GF-D8 (cell line): Measurements from ENCODE around the gene SLC25A21.
A peak's percentile ranks its signal among the peaks of the same experiment; 100 is the strongest.
"Not testable (repeated sequence)": the region's sequence is repeated elsewhere in the genome, so short reads cannot be mapped to it uniquely, and the experiment has no call there.

Experiments
- DNase-seq: peaks from one replicate; lab custom pipeline; 2025; lab: John Stamatoyannopoulos, UW

The SLC25A21 gene

GRCh38 chr14:37186865-37187264 lies 14.5 kb upstream of the SLC25A21 start:
- no peak for DNase-seq

DNA sequence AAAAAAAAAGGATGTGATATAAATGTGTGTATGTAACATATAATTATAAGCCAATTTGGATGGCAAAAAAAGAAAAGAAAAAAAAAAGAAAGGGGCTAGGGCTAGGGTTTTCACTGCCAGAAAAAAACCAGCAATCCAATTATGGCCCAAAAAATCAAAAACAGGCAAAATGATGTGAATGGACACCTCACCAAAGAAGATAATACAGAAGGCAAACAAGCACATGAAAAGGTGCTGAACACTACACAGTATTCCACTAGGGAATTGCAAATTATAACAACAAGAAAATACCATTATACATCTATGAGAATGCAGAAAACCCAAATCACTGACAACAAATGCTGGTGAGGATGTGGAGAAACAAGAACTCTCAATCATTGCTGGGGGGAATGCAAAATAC lies 13.3 kb upstream of the SLC25A21 start:
- no peak for DNase-seq

- not testable (repeated sequence) for DNase-seq
Observed at GRCh38 chr14:37184520-37184919, 12.1 kb upstream of the SLC25A21 start.

DNA sequence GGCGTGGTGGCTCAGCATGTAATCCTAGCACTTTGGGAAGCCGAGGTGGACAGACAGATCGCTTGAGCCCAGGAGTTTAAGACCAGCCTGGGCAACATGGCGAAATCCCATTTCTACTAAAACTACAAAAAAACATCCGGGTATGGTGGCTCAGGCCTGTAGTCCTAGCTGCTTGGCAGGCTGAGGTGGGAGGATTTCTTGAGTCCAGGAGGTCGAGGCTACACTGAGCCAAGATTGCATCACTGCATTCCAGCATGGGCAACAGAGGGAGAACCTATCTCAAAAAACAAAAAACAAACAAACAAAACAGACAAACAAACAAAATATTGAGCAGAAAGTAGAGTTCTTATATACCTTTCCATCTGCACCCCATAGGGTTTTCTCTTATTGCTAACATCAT lies 9.0 kb upstream of the SLC25A21 start:
- DNase-seq, result no peak

DNA sequence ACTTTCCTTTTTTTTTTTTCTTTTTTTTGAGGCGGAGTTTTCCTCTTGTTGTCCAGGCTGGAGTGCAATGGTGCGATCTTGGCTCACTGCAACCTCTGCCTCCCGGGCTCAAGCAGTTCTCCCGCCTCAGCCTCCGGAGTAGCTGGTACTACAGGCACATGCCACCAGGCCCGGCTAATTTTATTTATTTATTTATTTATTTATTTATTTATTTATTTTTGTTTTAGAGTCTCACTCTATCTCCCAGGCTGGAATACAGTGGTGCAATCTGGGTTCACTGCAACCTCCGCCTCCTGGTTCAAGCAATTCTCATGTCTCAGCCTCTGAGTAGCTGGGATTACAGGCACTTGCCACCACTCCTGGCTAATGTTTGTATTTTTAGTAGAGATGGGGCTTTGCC lies 8.5 kb upstream of the SLC25A21 start:
- DNase-seq, result not testable (repeated sequence)

DNA sequence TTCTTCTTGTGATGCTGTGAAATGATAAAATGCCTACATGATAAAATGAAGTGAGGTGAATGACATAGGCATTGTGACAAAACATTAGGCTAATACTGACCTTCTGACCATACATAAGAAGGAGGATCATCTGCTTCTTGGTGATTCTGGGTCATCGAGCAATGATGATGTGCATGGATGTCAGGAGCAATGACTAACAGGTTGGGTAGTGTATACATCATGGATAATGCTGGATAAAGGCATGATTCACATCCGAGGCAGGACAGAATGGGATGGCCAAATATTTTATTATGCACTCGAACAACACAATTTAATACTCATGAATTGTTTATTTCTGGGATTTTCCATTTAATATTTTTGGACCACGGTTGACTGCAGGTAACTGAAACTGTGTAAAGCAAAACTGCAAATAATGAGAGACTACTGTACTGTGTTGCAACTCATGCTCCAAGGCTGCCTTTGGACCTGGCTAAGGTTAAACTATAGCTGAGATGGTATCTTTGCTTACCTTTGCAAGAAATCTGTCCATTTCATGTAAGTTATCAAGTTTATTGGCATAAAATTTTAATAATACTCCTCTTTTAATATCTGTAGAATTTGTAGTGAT lies 7.6 kb upstream of the SLC25A21 start:
- no peak for DNase-seq

DNA sequence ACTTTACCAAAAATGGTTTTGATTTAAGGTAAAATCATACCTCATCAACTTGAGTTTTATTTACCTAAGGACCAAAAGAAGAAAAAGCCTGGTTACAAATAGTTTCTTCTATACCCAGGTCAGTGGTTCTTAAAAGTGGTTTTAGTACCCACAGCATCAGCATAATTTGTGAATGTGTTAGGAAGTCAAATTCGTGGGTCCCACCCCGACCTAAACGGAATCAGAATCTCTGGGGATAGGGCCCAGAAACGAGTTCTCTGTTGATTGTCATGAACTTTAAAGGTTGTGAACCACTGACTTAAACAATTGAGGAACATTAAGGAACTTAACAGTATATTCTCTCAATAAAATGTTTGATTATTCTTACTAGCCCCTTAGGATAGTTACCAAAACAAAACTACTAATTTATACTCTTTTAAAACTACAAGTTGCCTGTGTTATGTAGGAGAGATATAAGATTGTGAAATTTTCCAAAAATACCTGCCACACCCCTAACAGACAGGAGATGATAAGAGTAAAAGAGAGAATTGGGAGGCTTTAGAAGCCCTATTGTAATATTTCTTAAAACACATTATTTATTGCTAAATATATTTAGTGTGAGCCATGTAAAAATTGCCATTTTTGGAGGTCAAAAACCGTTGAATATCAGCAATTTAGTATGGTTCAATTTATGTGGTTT lies 669 bp upstream of the SLC25A21 start:
- no peak for DNase-seq

DNA sequence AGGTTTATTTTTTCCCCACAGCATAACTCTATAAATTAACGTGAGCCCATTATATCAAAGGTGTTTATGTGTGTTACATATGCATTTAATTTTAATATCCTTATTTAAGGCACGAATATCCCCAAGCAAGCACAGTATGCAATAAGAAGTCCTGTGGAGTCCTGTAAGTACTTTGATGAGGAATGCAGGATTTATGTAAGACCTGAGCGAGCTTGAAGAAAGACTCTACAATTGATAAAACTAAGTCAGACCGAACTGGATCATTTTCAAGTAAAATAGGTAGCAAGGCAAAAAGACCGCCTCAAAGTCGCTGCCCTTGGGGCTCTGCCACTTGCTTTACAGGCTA lies 755 bp downstream of the SLC25A21 start:
- no peak for DNase-seq

GRCh38 chr14:37170993-37171392 lies 1.4 kb downstream of the SLC25A21 start:
- DNase-seq, result no peak

- DNase-seq, result no peak
Observed at GRCh38 chr14:37170237-37170636, 2.2 kb downstream of the SLC25A21 start.

GRCh38 chr14:37168721-37169120 lies 3.7 kb downstream of the SLC25A21 start:
- DNase-seq, result no peak

GRCh38 chr14:37167151-37168047 lies 5.0 kb downstream of the SLC25A21 start:
- no peak for DNase-seq

GRCh38 chr14:37165794-37166193 lies 6.6 kb downstream of the SLC25A21 start:
- DNase-seq, result no peak

DNA sequence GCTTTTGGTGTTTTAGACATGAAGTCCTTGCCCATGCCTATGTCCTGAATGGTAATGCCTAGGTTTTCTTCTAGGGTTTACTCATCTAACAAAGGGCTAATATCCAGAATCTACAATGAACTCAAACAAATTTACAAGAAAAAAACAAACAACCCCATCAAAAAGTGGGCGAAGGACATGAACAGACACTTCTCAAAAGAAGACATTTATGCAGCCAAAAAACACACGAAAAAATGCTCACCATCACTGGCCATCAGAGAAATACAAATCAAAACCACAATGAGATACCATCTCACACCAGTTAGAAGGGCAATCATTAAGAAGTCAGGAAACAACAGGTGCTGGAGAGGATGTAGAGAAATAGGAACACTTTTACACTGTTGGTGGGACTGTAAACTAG lies 10.1 kb downstream of the SLC25A21 start:
- DNase-seq, result not testable (repeated sequence)

DNA sequence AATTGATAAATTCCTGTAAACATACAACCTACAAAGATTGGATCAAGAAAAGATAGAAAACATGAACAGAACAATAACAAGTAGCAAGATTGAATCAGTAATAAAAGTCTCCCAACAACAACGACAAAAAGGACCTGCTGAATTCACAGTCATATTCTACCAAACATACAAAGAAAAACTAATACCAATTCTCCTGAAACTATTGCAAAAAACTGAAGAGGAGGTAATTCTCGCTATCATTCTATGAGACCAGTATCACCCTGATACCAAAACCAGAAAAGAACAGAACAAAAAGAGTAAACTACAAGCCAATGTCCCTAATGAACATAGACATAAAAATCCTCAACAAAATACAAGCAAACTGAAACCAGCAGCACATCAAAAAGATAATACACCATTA lies 14.4 kb downstream of the SLC25A21 start:
- no peak for DNase-seq

DNA sequence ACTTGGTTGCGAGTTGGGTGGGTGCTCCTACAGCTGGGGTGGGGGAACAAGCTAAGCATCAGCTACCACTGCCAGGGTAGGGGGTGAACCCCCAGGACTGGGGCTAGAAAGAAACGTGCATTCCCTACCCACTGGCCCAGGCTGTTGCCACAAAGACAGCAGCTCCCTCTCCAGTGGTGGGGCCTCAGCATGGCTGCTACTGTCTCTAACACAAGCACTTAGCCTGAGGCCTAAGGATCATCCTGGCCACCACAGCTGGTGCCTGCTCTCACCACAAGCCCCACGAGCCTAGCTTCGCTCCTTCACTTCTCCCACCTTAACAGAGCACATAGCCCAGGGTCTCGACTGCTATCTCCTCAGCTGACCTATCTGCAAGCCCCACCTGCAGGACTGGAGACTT lies 18.9 kb downstream of the SLC25A21 start:
- DNase-seq, result no peak

DNA sequence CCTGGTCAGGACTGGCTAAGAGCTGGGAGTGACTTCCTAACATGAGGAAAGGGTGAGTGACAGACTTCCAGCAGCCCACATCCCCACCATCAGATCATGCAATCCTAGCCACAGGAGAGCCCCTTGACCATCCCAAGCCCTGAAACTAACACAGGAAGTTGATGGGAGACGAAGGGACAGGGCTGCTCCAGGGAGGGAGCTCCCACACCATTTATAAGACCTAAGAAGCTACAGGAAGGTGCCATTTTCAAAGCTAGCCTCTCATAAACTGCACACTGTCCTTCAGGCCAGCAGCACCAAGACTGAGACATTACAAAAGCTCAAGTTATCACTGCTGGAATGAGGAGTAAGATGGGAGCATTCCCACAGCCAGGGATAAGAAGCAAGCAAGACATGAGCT lies 19.4 kb downstream of the SLC25A21 start:
- no peak for DNase-seq

DNA sequence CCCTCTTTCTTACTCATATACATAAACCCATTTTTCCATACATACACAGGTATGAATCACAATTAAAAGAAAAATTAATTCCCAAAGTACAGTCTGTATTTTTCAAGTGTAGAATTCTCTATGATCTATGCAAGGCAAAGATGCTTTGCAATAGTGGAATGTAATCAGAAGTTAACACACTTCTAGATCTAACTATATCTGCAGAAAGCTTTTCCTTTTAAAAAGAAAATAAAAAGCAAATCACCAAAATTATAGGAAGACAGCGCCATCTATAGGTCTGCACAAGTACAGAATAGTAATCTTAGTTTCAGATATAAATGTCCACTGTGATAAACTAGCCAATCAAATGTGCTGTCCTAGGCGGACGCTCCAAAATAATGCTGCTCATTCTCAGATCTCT lies 22.0 kb downstream of the SLC25A21 start:
- DNase-seq, result no peak

DNA sequence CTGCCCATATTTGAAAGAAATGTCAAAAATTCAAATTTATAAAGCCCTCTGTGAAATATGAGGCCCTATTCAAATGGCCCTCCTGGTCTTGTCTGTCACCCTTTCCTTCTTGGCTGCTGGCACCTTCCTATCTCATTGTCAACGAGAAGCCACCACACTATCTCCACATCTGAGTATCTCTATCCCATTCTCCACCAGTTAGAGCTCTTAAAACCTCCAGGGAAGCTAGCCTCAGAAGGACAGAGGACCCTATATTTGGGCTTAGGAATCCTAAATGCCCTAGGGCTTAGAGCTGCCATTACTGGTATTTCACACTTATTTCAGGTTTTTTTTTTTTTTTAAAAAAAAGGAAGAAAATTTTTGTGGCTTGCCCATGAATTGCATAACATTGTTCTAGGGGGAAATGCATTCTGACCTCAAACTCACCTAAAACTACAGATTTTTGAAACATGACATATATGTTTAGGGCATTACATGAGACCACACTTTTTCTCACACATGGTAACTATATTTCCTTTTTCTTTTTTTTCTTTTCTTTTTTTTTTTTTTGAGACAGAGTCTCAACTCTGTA lies 25.0 kb downstream of the SLC25A21 start:
- DNase-seq, result peak; percentile 14

DNA sequence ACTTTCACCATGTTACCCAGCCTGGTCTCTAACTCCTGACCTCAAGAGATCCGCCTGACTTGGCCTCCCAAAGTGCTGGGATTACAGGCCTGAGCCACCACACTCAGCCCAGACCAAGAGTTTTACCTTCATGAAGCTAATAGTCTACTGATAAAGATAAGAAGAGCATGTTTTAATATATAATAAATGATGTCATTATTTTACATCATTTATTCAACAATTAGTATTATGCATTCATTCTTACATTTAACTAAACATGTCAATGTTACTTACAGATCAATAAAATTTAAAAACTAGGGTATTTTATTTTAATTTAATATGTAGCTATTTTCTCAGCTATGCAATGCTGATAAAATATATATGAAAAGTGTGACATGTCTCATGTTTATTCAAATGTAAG lies 26.0 kb downstream of the SLC25A21 start:
- not testable (repeated sequence) for DNase-seq

DNA sequence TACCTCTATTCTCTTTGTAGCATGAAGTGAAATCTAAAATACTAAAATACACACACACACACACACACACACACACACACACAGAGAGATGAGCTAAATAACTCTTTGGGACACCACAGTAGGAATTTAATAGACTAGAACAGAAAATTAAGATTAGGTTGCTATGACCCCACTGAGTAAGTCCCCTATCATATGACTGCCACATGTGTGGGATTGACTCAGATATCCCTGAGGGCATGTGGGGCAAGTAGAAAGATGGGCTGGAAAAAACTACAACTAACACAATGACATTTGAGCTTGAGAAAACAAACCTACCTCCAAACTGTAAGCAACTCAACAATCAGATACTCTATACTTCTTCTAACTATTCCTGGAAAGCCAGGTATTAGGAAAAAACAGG lies 27.0 kb downstream of the SLC25A21 start:
- DNase-seq, result no peak

DNA sequence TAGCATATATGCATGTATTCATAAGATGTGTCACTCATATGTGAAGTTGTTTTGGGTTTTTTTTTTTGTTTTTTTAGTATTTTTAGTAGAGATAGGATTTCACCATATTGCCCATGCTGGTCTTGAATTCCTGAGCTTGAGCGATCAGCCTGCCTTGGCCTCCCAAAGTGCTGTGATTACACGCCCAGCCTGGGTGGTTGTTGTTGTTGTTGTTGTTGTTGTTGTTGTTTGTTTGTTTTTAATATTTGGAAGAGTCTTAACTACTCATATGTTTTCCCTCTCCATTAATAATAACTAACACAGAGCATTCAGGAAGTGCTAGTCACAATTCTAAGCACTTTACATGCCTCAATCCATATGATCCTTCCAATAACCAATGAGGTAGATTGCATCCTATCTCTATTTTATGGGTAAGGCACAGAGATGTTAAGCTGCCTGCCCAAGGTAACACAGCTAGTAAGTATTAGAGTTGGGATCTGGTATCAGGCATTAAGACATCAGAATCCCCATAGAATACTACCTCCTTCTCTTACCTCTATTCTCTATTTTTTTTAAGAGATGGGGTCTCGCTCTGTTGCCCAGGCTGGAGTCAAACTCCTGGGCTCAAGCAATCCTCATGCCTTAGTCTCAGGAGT lies 27.6 kb downstream of the SLC25A21 start:
- DNase-seq, result no peak
